Mesenteric fat pad (tissue), 1 donor: Measurements from ENCODE around the gene KRT14. TPM values are rescaled to one million over a fixed set of nuclear protein-coding genes. Genes with fewer than 3 reads are reported as not detected.
"Not testable (repeated sequence)": the region's sequence is repeated elsewhere in the genome, so short reads cannot be mapped to it uniquely, and the experiment has no call there.

Experiments used
- DNase-seq: peaks from one replicate; pipeline ENCODE4 v3.0.0-alpha.2; 2020; ENCODE audit warnings: low spot score
- total RNA-seq: library from RNA; stranded (reverse); fragmentation: NEBNext Ultra II Directional; extraction: Animal tissue kit (Norgen Biotek cat#: 25700); gene quantifications from one replicate; pipeline ENCODE4 v1.2.1, GENCODE V29; 2021
- donor health status: DM: yes; HTN: yes; CAD: no.

Gene KRT14
- total RNA-seq, 1 donor from 2014 or later: 1.00 TPM

DNA sequence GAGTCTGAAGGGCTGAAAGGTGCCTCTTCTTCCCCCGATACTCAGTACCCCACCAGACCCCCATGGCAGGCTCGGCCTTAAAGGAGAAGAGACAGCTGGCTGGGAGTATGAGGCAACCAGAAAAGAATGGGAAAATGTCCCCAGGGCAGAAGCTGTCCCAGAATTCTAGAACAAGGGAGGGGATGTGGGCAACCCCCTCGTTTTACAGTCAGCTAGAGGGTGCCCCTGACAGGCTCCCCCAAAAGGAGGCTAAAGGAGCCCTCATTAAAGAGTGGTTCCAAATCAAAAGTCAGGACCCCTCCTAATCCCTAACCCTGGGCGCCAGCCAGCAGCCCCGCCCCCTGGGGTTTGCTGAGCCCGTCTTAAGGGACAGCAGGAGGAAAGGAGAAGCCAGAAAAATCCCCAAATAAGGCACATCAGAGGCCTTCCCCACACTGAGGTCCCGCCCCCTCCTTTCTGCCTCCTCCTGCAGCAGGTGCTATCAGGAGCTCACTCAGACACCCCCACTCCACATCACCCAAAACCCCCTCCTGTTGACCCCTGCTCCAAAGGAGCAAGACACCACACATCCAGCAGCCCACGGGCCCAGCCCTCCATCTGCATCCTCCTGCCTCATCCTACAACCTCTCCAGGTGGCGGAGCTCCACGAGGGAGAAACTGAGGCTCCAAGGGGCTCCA, 36.6 kb upstream of the KRT14 start:
- DNase-seq: not testable (repeated sequence)

DNA sequence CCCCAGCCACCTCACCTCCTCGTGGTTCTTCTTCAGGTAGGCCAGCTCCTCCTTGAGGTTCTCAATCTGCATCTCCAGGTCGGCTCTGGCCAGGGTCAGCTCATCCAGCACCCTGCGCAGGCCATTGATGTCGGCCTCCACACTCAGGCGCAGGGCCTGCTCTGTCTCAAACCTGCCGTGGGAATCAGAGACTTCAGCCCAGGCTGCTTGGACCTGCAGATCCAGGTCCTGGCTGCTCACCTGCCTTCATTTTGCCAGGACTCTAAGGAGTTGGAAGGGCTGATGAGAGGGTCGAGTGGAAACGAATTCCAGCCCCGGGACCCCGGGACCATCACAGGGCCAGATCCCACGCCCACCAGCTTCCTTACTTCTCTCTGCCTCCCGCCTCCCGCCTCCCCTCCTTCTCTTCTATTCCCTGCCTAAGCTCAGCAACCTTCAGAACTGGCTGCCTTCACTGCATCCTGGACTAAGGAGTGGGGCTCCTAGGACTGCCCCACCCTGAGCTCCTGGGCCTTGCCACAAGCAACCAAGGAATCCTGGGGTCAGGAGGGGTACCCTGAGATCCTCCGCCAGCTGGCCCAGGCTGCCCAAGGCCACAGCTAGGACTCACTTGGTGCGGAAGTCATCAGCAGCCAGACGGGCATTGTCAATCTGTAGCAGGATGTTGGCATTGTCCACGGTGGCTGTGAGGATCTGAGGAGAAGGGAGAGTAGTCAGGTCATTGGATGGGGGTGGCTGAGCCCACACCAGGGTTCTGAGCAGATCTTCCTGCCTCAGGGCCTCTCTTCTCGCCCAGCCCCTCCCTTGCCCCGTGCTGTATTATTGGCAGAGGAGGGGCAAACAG, 35.9 kb upstream of the KRT14 start:
- DNase-seq: not testable (repeated sequence)

DNA sequence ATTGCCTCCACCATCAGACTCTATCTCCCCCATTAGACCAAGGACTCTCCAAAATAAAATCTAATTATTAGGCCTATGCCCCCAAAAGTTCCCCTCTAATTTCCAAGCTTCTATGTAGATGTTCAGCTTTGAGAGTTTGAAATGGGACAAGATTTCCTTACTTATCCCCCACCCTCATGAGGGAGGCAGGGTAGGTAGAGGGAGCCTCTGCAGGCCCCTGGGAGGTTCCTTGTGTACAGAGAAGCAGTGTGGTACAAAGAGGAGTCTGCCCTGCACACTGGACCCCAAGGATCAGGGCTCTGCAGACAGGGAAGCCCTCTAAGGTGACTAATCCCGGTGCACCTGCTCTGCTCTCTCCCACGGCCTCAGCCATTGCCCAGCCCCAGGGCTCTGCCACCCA, 35.2 kb upstream of the KRT14 start:
- peak; percentile 45 for DNase-seq

DNA sequence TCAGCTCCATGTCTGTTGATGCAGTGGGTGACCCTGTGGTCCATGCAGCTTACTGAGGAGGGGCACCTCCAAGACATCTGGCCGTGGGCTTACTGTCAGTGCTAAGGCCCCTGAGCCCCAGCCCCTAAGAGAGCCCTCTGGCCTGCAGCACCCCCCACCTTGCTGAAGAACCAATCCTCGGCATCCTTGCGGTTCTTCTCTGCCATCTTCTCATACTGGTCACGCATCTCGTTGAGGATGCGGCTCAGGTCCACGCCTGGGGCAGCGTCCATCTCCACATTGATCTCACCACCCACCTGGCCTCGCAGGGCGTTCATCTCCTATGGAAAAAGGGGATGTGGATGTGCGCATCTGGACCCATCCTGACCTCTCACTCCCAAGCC, 34.7 kb upstream of the KRT14 start:
- DNase-seq: peak; percentile 78

DNA sequence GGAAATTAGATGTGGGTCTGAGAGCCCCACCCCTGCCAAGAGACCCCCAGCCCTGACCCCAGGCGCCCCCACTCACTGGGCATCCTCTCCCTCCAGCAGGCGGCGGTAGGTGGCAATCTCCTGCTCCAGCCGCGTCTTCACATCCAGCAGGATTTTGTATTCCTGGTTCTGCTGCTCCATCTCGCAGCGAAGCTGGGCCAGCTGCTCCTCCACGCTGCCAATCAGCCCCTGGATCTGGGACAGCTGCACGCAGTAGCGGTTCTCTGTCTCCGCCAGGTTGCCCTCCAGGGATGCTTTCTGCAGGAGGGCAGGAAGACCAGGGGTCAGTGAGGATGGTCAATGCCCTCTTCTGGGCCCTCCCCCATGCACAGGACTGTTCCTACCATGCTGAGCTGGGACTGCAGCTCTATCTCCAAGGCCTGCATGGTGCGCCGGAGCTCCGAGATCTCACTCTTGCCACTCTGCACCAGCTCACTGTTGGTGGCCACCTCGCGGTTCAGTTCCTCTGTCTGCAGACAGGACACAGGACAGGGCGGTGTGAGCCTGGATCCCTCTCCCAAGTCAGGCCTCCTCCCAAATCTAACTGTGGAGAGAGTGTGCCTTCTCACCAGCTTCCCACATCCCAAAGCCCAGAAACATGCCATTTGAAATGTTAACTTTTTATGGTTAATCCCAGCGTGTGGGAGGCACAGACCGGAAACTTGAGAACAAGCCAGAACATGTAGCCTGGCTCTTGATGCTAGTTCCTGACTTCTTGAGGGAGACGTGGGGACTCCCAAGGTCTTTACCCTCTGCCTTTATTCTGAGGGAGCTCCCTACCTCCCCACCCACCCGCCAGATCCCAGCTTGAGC, 34.1 kb upstream of the KRT14 start:
- peak; percentile 60 for DNase-seq

DNA sequence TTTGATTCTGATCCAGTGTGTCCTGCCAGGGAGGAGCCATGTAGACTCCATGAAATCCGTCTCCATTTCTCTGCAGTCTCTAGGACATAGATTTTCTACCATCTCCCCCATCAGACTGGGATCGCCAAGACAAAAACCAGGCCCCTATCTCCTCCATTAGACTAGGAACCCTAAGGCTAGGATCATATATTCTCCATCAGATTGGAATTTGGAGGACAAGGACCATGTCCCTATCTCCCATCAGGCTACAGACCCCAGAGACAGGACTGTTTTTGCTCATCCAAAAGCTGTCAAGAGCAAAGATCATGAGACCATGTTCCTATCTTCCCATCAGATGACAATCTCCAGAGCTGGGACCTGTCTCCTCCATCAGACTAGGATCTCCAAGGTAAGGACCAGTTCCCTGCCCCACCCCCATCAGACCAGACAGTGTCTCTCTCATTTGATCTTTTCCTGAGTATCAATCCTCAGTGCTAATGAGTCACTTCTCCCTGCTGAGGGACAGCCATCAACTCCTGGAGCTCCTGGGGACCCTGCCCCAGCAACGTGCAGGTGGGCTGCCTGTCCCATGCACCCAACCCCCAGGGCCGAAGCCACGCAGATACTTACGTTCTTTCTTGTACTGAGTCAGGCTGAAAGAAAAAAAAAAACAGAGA, 33.4 kb upstream of the KRT14 start:
- DNase-seq: not testable (repeated sequence)

DNA sequence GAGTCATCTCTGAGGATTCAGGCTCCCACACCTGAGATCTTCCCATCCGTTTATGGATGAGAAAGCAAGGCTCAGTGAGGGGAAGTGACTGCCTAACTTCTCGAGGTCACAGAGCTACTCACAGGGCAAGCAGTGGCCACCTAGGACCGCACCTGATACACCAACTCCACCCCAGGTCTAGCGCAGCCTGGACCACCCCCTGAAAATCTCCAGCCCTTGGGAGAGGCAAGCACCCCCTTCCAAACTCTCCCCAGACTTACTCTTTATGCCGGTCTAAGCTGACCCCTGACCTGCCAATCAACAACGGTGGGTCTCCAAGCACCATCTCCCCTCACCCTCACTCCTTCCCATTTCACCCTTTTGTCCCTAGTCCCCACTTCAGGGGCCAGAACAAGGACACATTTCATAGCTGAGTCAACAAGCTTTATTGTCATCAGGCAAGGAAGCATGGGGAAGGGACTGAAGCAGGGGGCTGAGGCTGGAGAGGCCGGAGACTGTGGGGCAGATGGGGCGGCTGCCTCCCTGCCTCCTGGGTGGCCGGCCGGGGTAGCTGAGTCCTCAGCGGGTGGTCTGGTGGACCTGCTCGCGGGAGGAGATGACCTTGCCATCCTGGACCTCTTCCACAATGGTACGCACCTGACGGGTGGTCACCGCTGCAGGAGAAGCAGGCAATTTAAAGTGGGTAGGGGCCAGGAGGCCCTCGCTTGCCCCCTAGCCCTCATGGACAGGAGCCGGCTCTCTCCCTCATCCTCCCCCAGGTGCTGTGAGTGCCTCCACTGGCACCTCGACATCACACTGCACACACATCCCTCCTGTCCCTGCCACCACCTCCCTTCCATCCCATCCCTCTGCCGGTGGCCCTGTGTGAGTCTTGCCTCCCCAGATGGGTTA, 32.6 kb upstream of the KRT14 start:
- DNase-seq: no peak

DNA sequence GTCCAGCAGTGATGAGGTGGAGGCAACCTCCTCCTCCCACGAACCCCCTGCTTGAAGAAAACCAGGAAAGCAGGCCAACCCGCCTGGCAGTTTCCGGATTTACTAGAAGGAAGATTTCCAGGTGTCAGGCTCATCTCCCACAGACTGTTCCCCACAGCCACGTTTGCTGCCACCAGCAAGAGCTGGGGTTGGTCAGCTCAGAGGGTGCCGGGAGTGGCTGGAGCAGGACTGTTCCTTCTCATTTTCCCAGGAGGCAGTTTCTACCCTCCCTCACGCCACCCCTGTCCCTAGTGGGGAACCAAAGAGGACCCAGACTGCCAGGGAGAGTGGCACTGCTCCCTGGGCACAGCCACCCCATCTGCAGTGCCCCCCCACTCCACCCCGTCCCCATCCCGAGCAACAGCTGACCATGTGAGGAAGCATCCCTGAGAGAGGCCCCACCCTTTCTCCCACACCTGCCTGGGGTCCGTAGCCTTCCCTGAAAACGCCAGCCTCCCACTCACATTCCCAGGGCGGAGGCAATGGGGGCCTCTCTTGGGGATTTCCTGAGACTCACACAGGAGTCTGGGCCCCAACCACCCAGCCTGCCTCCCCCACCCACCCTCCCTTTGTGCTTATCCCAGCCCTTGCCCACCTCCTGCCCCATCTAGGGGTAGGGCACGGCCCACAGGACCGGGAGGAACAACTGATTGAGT, 31.8 kb upstream of the KRT14 start:
- DNase-seq: no peak

DNA sequence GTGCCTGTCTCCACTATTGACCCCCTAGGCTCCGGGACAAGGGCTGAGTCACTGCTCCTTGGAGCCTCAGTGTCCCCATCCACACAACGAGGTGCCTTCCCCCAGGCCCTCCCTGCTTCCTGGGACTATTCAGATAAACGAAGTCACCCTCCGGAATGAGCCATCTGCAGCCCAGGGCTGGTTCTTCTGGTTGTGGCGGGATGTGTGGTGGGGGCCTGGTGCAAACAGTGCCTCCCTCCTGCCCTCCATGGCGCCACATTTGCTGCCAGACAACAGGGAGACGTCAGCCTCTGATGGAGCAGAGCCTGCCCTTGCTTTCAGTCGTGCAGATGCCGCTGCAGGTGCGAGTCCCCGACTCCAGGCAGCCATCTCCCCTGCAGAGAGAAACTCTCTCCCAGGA, 31.0 kb upstream of the KRT14 start:
- no peak for DNase-seq

DNA sequence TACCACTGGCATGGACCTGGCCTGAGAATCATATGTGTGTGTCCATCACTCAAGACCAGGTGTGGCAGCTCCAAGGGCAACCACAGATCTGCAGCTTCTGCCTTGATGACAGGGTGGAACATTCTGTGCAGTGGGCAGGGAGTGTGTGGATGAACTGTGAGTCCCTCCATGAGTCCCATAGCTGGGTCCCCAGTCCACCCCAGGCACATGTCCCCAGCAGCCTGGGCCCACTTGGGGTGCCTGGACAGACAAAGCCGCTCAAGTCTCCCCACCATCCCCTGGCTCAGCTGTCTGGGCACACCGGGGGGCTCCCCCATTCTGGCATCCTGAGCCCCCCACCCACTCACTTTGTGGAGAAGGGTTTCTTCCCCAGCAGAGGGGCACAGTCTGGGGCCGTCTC, 30.4 kb upstream of the KRT14 start:
- DNase-seq: no peak

DNA sequence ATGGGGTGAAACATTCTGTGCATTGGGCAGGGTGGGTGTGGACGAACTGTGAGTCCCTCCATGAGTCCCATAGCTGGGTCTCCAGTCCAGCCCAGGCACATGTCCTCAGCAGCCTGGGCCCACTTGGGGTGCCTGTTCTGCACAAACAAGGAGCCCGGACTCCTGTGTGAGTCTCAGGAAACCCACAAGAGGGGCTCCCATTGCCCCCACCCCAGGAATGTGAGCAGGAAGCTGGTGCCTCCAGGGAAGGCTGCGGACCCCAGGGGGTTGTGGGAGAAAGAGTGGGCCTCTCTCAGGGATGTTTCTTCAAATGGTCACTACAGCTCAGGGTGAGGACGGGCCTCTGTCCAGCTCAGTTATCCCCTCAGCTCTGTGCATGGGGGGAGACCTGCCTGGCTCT, 29.8 kb upstream of the KRT14 start:
- not testable (repeated sequence) for DNase-seq

DNA sequence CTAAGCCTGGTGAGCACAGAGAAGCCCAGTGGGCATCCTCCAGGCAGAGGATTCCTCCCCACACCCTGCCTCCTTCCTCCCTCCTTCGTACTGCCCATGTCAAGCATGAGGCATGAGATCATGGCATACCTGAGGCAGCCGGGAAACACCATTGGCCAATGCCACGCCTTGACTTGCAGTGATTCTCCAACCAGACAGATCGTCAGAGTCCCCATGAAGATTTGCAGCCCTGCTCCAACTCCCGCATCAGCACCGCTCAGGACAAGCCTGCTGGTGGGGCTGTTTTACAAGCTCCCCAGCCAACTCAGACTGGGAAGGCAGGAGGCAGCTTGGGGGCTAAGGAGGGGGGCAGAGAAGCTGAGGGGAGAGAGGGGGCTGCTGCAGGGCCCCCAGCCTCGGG, 28.8 kb upstream of the KRT14 start:
- DNase-seq: no peak

DNA sequence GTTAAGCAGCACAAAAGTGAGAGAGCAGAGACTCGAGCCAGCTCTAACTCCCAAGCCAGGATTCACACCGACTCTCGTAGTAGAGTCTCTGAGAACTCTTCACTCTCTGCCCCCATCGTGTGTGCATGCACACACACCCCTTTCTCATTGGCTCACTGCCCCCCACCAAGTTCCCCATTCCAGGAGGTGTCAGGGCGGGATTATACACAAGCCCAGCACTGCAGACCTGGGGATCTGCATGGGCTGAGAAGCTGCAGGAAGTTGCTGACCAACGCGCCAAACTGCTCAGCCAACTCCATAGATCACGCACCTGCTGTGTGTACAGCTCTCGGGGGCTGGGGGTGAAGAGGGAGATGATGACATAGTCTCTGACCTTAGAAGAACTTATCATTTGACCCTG, 28.1 kb upstream of the KRT14 start:
- not testable (repeated sequence) for DNase-seq

DNA sequence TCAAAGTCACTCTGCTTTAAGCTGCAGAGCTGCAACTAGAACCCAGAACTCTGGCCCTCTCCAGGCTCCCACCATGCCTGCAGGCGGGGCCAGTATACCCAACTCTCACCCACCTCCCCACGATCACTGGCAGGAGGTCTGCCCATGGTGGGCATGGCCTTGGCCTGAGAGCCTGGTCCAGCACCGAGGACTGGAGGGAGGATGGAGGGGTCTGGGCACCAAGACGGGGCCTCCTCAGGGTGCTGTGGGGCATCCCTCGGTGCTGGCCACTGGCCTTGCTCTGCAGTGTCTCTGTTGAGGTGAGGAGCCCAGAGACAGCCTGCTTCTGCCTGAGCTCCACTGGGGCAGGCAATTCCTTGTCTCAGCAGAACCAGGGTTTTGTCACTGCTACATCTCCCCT, 27.4 kb upstream of the KRT14 start:
- no peak for DNase-seq

DNA sequence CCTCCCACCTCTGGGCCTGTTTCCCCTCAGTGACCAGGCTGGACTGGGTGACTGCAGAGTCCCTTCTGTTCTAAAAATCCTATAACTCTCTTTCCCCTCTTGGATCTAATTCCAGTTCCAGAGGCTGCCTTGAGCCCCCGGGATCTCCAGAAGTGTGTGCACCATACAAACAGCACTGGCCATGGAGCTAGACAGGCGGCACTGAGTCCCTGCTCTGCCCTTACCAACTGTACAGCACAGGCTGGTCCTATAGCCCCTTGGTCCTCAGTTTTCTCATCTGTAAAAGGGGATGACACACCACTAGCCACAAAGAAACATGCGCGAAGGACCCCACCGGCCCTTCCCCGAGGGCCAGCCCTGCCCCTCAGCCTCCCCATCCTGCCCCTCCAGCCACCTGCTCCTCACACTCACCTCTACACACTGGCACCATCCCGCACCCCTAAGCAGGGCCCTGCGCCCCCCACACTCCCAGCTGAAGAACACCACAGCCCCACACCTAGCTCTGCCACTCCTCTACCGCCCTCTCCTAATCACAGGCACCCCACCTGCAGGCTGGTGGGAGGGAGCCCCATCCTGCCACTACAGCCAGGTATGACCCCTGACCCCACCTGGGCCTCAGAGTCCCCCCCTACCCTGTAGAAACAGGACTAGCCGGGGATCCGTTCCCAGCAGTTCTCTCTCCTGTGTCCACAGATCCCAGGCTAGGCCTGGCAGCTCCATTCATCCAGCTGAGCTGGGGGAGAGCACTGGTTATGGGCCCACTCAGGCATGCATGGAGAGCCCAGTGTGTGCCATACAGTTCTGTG, 26.8 kb upstream of the KRT14 start:
- no peak for DNase-seq

DNA sequence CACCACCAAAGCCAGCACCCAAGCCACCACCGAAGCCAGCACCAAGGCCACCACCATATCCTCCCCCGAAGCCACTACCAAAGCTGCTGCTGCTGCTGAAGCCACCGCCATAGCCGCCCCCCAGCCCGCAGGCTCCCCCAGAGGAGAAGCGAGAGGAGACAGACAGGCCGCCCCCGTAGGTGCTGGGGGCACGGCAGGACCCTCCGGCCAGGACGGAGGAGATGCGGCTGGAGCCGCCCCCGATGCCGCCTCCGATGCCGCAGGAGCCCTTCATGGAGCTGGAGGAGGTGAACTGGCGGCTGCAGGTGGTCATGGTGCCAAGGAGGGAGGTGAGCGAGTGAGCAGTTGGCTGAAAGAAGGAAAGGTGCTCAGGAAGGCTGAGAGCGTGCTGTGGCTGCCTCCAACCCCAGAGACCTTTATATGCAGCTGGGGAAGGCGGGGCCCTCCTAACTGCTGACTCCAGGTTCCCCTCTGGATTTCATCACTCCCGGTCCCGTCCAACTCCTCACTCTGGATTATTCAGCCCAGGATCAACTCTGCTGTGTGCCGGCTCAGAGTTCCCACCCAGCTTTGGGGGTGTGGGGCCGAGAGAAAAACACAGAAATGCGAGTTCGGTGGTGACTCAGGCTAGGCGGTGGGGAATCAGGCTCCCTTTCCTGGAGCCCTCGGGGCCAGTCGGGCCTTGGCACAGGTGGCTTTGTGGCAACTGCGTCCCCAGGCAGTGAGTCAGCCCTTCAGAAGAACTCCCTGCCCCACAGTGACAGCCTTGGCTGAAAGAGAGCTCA, 25.9 kb upstream of the KRT14 start, which contains the start of gene KRT16:
TSS of gene KRT16 (minus strand) at position 392 of the 785 bp plus-strand sequence. CDS start at position 313, 79 bp downstream.
- DNase-seq: not testable (repeated sequence)

DNA sequence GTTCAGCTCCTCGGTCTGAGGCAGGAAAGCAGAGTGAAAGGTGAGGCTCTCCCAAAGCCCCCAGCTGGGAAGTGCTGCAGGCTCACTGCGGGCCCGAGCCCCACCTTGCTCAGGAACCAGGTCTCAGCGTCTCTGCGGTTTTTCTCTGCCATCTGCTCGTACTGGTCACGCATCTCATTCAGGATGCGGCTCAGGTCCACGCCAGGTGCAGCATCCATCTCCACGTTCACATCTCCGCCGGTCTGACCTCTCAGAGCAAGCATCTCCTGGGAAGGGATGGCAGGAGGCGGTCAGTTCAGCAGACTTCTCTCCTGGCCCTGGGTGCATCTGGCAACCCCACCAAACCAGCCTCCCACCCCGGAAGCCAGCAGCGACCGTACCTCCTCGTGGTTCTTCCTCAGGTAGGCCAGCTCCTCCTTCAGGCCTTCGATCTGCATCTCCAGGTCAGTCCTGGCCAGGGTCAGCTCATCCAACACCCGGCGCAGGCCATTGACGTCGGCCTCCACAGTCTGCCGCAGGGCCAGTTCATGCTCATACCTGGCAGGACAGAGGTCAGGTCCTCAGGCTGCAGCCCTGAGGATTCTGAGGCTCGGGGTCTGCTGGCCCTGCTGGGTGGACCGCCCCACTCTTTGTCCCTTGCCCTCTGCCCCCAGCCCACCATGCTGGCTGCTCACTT, 24.4 kb upstream of the KRT14 start:
- no peak for DNase-seq
